Measurements from ENCODE around the gene UBE2R2. TPM values are rescaled to one million over a fixed set of nuclear protein-coding genes. Genes with fewer than 3 reads are reported as not detected.
"Not testable (repeated sequence)": the region's sequence is repeated elsewhere in the genome, so short reads cannot be mapped to it uniquely, and the experiment has no call there.

Gene UBE2R2
- polyA plus RNA-seq, 3 donors: 30.5 to 50.1 (median 37.2) TPM

DNA sequence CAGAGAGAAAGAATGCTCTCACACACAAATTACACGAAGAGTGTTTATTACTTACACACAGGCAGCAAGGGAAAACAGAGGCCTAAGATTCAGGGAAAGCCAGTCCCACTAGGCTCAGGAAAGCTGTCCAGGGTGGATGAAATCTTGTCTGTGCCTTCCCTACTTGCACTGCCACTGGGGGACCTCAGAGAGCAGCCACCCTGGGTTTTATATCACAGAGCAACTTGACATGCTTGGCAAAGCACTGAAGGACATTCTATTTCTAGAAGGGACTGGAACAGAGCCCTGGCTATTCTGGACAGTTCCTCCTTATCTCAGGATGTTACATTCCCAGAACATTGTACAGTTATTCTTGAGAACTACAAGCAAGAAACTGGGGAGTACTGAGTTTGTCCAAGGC, 29.1 kb upstream of the UBE2R2 start:
- Mint-ChIP-seq H3K27ac (no peak overlapping the region), H3K4me1 (peaks cover 11% of the 10 kb centered on the region), H3K4me3 (no peak overlapping the region), H3K9me3 (peaks cover 0 to 1% (median 0%) of the 10 kb centered on the region in 7 donors), H3K36me3 (no peaks in the 10 kb centered on the region), H3K27me3 (ENCODE audit: low read depth in 3 of 3) (peaks cover 1 to 7% (median 3%) of the 10 kb centered on the region in 3 donors)
- H3K79me2 ChIP-seq (ENCODE audit: insufficient read depth, low read length): no peaks in the 10 kb centered on the region
- H2AFZ ChIP-seq (ENCODE audit: insufficient read depth, low read depth, low read length, poor library complexity, severe bottlenecking): no peak overlapping the region
- no peaks in the 10 kb centered on the region for H4K20me1 ChIP-seq (ENCODE audit: insufficient read depth, low read length)
- no peak for DNase-seq
- WGBS (ENCODE audit: insufficient coverage): 86% methylated on average over 1 of the region's 1 CpG
- TF ChIP-seq, protein P1, sequence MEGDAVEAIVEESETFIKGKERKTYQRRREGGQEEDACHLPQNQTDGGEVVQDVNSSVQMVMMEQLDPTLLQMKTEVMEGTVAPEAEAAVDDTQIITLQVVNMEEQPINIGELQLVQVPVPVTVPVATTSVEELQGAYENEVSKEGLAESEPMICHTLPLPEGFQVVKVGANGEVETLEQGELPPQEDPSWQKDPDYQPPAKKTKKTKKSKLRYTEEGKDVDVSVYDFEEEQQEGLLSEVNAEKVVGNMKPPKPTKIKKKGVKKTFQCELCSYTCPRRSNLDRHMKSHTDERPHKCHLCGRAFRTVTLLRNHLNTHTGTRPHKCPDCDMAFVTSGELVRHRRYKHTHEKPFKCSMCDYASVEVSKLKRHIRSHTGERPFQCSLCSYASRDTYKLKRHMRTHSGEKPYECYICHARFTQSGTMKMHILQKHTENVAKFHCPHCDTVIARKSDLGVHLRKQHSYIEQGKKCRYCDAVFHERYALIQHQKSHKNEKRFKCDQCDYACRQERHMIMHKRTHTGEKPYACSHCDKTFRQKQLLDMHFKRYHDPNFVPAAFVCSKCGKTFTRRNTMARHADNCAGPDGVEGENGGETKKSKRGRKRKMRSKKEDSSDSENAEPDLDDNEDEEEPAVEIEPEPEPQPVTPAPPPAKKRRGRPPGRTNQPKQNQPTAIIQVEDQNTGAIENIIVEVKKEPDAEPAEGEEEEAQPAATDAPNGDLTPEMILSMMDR (IDR thresholded peaks at IDR 0.05): no peak
- no peak overlapping the region for H3K4me2 ChIP-seq (replicated peaks; ENCODE audit: extremely low read depth, low read length, poor library complexity, severe bottlenecking)
- H3K9me3 ChIP-seq (replicated peaks in 1 of 2; ENCODE audit: control insufficient read depth in 1 of 2, insufficient read depth in 1 of 2, low read length in 2 of 2): no peaks in the 10 kb centered on the region
- H3K4me1 ChIP-seq (ENCODE audit: control insufficient read depth in 1 of 2, insufficient read depth in 2 of 2, low read length in 2 of 2): no peaks in the 10 kb centered on the region
- no peak overlapping the region for H3K27ac ChIP-seq (ENCODE audit: low read depth in 1 of 2, low read length in 2 of 2)
- H3K36me3 ChIP-seq (replicated peaks in 1 of 2; ENCODE audit: control insufficient read depth in 1 of 2, insufficient read depth in 2 of 2, low read length in 2 of 2): no peaks in the 10 kb centered on the region
- no peak overlapping the region for H3K9ac ChIP-seq (ENCODE audit: insufficient read depth, low read length, poor library complexity, severe bottlenecking)
- no peak overlapping the region for H3K4me3 ChIP-seq (replicated peaks in 1 of 3; ENCODE audit: low read depth in 2 of 3, low read length in 3 of 3)
- no peaks in the 10 kb centered on the region for H3K27me3 ChIP-seq (ENCODE audit: control insufficient read depth in 2 of 2, insufficient read depth in 2 of 2, low read length in 2 of 2)
- intact Hi-C loops (cut with micrococcal nuclease): no loop called here

DNA sequence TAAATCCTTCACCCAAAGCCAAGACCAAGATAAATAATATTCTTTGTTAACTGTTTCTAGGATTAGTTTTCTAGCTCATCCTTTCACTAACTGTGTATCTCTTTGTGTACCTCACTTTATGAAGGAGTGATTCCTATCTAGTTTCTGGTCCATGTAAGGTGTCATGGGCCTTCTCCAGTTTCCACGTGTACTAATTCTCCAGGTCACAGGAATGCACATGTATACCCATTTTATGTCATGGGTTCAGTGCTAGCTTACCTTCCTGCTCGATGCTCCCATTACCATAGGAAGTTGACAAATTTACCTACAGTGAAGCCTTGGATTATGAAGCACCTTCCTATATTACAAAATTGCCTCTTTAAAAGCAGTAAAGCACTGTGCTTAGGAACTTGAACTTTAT, 27.5 kb upstream of the UBE2R2 start:
- WGBS (ENCODE audit: insufficient coverage): 100% methylated on average over 2 of the region's 2 CpGs
- H3K4me3 Mint-ChIP-seq; H2AFZ ChIP-seq (ENCODE audit: insufficient read depth, low read depth, low read length, poor library complexity, severe bottlenecking); H3K4me1 ChIP-seq (ENCODE audit: control insufficient read depth in 1 of 2, insufficient read depth in 2 of 2, low read length in 2 of 2); H3K27ac Mint-ChIP-seq; H3K79me2 ChIP-seq (ENCODE audit: insufficient read depth, low read length); H3K9me3 Mint-ChIP-seq; H3K4me2 ChIP-seq (replicated peaks; ENCODE audit: extremely low read depth, low read length, poor library complexity, severe bottlenecking); H3K9ac ChIP-seq (ENCODE audit: insufficient read depth, low read length, poor library complexity, severe bottlenecking); H4K20me1 ChIP-seq (ENCODE audit: insufficient read depth, low read length); H3K9me3 ChIP-seq (replicated peaks in 1 of 2; ENCODE audit: control insufficient read depth in 1 of 2, insufficient read depth in 1 of 2, low read length in 2 of 2); H3K27ac ChIP-seq (ENCODE audit: low read depth in 1 of 2, low read length in 2 of 2); intact Hi-C loops (cut with micrococcal nuclease); DNase-seq; H3K36me3 Mint-ChIP-seq; H3K4me1 Mint-ChIP-seq; H3K27me3 Mint-ChIP-seq (ENCODE audit: low read depth in 3 of 3); H3K27me3 ChIP-seq (ENCODE audit: control insufficient read depth in 2 of 2, insufficient read depth in 2 of 2, low read length in 2 of 2); H3K4me3 ChIP-seq (replicated peaks in 1 of 3; ENCODE audit: low read depth in 2 of 3, low read length in 3 of 3); H3K36me3 ChIP-seq (replicated peaks in 1 of 2; ENCODE audit: control insufficient read depth in 1 of 2, insufficient read depth in 2 of 2, low read length in 2 of 2): not testable (repeated sequence)

All from CD14-positive monocyte (primary cell).